ENCODE results near the gene RASSF1. TPM values are rescaled to one million over a fixed set of nuclear protein-coding genes. Genes with fewer than 3 reads are reported as not detected.

RASSF1 gene
- total RNA-seq, 1 experiment from 2014 or later, result 15.9 TPM

DNA sequence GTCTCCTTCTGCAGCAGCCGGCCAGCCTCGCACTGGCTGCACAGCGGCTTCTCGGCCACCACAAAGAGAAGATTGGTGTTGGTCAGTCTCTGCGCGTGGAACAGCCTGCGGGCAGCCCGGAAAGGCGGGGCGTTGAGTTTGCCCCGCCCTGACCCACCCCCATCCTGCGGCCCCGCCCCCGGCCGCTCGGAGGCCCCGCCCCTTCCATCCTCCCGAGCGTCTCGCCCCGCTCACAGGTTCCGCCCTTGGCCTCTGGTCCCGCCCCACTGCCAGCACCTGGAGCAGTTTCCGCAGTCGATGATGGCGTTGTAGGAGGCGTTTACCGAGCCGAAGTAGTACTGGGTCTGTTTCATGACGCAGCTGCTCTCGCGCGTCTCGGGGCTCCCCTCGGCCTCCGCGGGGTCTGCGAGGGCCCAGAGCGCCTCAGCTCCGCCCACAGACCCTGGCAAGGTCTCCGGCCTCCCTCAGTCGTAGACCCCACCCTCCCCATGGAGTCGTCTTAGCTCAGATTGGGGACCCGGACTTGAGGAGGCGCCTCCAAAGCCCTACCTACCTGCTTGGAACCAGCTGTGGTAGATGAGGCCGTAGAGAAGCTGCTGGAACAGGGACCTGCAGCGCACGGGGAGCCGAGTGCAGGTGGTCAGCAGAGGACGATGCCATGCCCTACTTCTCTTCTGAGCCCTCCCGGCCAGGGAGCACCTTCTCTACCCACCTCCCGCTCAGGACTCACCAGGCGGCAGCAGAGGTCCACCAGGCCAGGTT lies 24.6 kb upstream of the RASSF1 start:
- H3K27ac ChIP-seq, result no peak overlapping the region
- ChIA-PET CTCF (no interaction called here), POLR2A (ENCODE audit: unreplicated experiment) (no interaction called here)
- no TSS peak for BruUV-seq (replicated peaks)
- no peak for DNase-seq
- intact Hi-C loops (cut with micrococcal nuclease; ENCODE audit: unreplicated experiment), result no loop called here
- no peaks in the 10 kb centered on the region for H3K9me2 ChIP-seq (ENCODE audit: insufficient read depth)
- no peak overlapping the region for H2AFZ ChIP-seq
- H3K36me3 ChIP-seq (ENCODE audit: low read depth), result no peaks in the 10 kb centered on the region
- H3K4me1 ChIP-seq (replicated peaks; ENCODE audit: insufficient read depth), result no peaks in the 10 kb centered on the region
- no peaks in the 10 kb centered on the region for H3K79me2 ChIP-seq (ENCODE audit: low read depth)
- H3K4me2 ChIP-seq, result no peak overlapping the region
- H3K4me3 ChIP-seq, result no peak overlapping the region
- no peaks in the 10 kb centered on the region for H3F3A ChIP-seq (ENCODE audit: insufficient read depth, low read depth)
- no peaks in the 10 kb centered on the region for H4K20me1 ChIP-seq (ENCODE audit: insufficient read depth)
- peaks cover 10% of the 10 kb centered on the region for H3K27me3 ChIP-seq (ENCODE audit: insufficient read depth, low read depth)
- no peaks in the 10 kb centered on the region for H3K9me3 ChIP-seq (ENCODE audit: insufficient read depth, low read depth)
- TF ChIP-seq EZH2 (IDR thresholded peaks at IDR 0.05; ENCODE audit: low read depth) (no peak), CTCF (conservative IDR thresholded peaks at IDR 0.05) (no peak)

DNA sequence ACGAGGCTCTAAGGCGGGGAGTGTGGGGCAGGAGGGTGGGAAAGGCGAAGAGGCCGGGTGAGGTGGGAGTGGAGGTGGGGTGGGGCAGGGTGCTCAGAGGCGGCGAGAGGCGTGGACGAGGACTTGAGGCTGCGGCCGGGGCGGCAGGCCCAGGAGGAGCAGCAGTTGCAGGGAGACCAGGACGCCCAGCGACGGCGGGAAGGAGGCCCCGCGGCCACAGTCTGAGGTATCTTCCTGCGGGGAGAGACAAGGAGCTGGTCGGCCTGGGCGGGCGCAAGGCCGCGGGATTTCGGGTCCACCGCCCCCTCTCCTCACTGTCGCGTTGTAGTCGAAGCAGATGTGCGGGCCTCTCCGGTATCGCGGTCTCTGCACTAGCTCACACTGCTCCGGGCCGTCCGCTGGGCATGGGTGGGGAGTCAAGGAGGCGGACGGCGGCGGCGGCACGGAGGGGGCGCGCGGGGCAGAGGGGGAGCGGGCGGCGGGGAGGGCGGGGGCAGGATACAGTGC lies 24.0 kb upstream of the RASSF1 start:
- no peak overlapping the region for H3K4me3 ChIP-seq
- POLR2A ChIA-PET (ENCODE audit: unreplicated experiment), result no interaction called here
- H3K36me3 ChIP-seq (ENCODE audit: low read depth), result no peaks in the 10 kb centered on the region
- no peaks in the 10 kb centered on the region for H4K20me1 ChIP-seq (ENCODE audit: insufficient read depth)
- no peak for TF ChIP-seq CTCF (conservative IDR thresholded peaks at IDR 0.05)
- no peak for TF ChIP-seq EZH2 (IDR thresholded peaks at IDR 0.05; ENCODE audit: low read depth)
- H3K27me3 ChIP-seq (ENCODE audit: insufficient read depth, low read depth), result peaks cover 10% of the 10 kb centered on the region
- DNase-seq, result no peak
- CTCF ChIA-PET, result no interaction called here
- no peaks in the 10 kb centered on the region for H3K9me2 ChIP-seq (ENCODE audit: insufficient read depth)
- intact Hi-C loops (cut with micrococcal nuclease; ENCODE audit: unreplicated experiment), result no loop called here
- no peaks in the 10 kb centered on the region; the same call in 1 of the 2 replicates for H3K4me1 ChIP-seq (replicated peaks; ENCODE audit: insufficient read depth)
- no peaks in the 10 kb centered on the region for H3K79me2 ChIP-seq (ENCODE audit: low read depth)
- no peak overlapping the region for H3K27ac ChIP-seq
- BruUV-seq (replicated peaks), result no TSS peak
- no peaks in the 10 kb centered on the region for H3F3A ChIP-seq (ENCODE audit: insufficient read depth, low read depth)
- no peak overlapping the region for H3K4me2 ChIP-seq
- no peak overlapping the region for H2AFZ ChIP-seq
- no peaks in the 10 kb centered on the region for H3K9me3 ChIP-seq (ENCODE audit: insufficient read depth, low read depth)

DNA sequence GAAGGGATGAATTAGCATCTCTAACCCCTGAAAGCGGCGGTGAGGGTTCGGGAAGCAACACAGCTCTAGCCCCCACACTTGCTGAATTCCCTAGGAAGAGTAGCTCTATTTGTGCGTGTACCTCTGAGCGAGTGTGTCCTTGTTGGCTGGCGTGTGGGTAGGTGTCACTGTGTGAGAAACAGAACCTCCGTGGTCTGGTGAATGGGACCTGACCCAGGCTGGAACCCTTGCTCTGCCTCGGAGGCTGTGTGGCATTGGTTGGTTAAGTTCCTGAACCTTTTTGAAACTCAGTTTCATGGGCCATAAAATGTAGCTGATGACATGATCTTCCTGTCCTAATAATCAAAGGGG lies 19.1 kb upstream of the RASSF1 start:
- intact Hi-C loops (cut with micrococcal nuclease; ENCODE audit: unreplicated experiment), result loop anchor here (1.0 to 5.0 kb wide), 2 partner anchors 8 to 1028 kb away; partner anchors contain the start of gene MANF
- Histone ChIP-seq H3K4me3 (peak overlapping the region; percentile 86; the same call in 1 of the 2 replicates), H3K4me2 (peak overlapping the region; percentile 89), H3K36me3 (ENCODE audit: low read depth) (0 out of 2 replicates have a peak, but pooled peaks cover 4% of the 10 kb centered on the region), H3K27ac (no peak overlapping the region), H3K9me2 (ENCODE audit: insufficient read depth) (no peaks in the 10 kb centered on the region), H4K20me1 (ENCODE audit: insufficient read depth) (peaks cover 22% of the 10 kb centered on the region), H3K4me1 (replicated peaks; ENCODE audit: insufficient read depth) (peaks cover 27% of the 10 kb centered on the region), H3K9me3 (ENCODE audit: insufficient read depth, low read depth) (no peaks in the 10 kb centered on the region), H2AFZ (peak overlapping the region; percentile 90), H3K27me3 (ENCODE audit: insufficient read depth, low read depth) (no peaks in the 10 kb centered on the region), H3K79me2 (ENCODE audit: low read depth) (peaks cover 38% of the 10 kb centered on the region), H3F3A (ENCODE audit: insufficient read depth, low read depth) (no peaks in the 10 kb centered on the region; the same call in 1 of the 2 replicates)
- no peak for DNase-seq
- POLR2A ChIA-PET (ENCODE audit: unreplicated experiment), result interaction anchor here (0.5 to 0.8 kb wide), 2 partner anchors 10 to 1885 kb away, joined by 4 read pairs; no protein-coding TSS in a partner anchor
- BruUV-seq (replicated peaks), result TSS peak; percentile 22
- CTCF ChIA-PET, result no interaction called here
- TF ChIP-seq EZH2 (IDR thresholded peaks at IDR 0.05; ENCODE audit: low read depth), result no peak
- TF ChIP-seq CTCF (conservative IDR thresholded peaks at IDR 0.05), result no peak

All from PC-9 (cell line).